HG03558 (cell line): ENCODE data around the gene RABL2A.
"Not testable (repeated sequence)": the region's sequence is repeated elsewhere in the genome, so short reads cannot be mapped to it uniquely, and the experiment has no call there.

Experiments used
- ATAC-seq: cut with Tn5 transposase; IDR thresholded peaks from one replicate; pipeline ENCODE4 v1.9.1; 2021; ENCODE audit warnings: moderate number of reproducible peaks; ENCODE audit not compliant: unreplicated experiment; ENCODE audit errors: extremely low read depth

The RABL2A gene

GRCh38 chr2:113604661-113605060 is 22.4 kb upstream of the RABL2A start:
- not testable (repeated sequence) for ATAC-seq

GRCh38 chr2:113606036-113606435 is 21.0 kb upstream of the RABL2A start:
- ATAC-seq, result not testable (repeated sequence)

GRCh38 chr2:113609822-113610221 is 17.2 kb upstream of the RABL2A start:
- not testable (repeated sequence) for ATAC-seq

- ATAC-seq, result not testable (repeated sequence)
Observed at GRCh38 chr2:113621002-113621401, 6.1 kb upstream of the RABL2A start.

- ATAC-seq, result not testable (repeated sequence)
Observed at GRCh38 chr2:113625906-113626305, 1.2 kb upstream of the RABL2A start.

- not testable (repeated sequence) for ATAC-seq
Observed at GRCh38 chr2:113632849-113633345, 5.8 kb downstream of the RABL2A start.

- not testable (repeated sequence) for ATAC-seq
Observed at GRCh38 chr2:113635358-113635757, 8.3 kb downstream of the RABL2A start.

- not testable (repeated sequence) for ATAC-seq
Observed at GRCh38 chr2:113636226-113636625, 9.2 kb downstream of the RABL2A start.

- ATAC-seq, result not testable (repeated sequence)
Observed at GRCh38 chr2:113638084-113638483, 11.0 kb downstream of the RABL2A start.

- not testable (repeated sequence) for ATAC-seq
Observed at GRCh38 chr2:113646217-113646616, 19.2 kb downstream of the RABL2A start.

- ATAC-seq, result not testable (repeated sequence)
Observed at GRCh38 chr2:113650834-113651815, 24.1 kb downstream of the RABL2A start.

- not testable (repeated sequence) for ATAC-seq
Observed at GRCh38 chr2:113652599-113652998, 25.5 kb downstream of the RABL2A start.

- not testable (repeated sequence) for ATAC-seq
Observed at GRCh38 chr2:113656031-113656624, 29.1 kb downstream of the RABL2A start.

- not testable (repeated sequence) for ATAC-seq
Observed at GRCh38 chr2:113657735-113658134, 30.7 kb downstream of the RABL2A start.

GRCh38 chr2:113663285-113664060 is 36.4 kb downstream of the RABL2A start:
- not testable (repeated sequence) for ATAC-seq

GRCh38 chr2:113664761-113665533 is 37.9 kb downstream of the RABL2A start:
- not testable (repeated sequence) for ATAC-seq

- not testable (repeated sequence) for ATAC-seq
Observed at GRCh38 chr2:113669013-113669412, 41.9 kb downstream of the RABL2A start.

GRCh38 chr2:113672326-113672932 is 45.4 kb downstream of the RABL2A start:
- ATAC-seq, result no peak

- no peak for ATAC-seq
Observed at GRCh38 chr2:113675875-113676274, 48.8 kb downstream of the RABL2A start.
